ENCODE results near the gene TTLL10. TPM values are rescaled to one million over a fixed set of nuclear protein-coding genes. Genes with fewer than 3 reads are reported as not detected.

The TTLL10 gene
- total and polyA plus RNA-seq, 2 of the 8 experiments (the other 6 are each of a cell fraction or from before 2014, with no cell fraction given), result 1.1 to 1.7 TPM

DNA sequence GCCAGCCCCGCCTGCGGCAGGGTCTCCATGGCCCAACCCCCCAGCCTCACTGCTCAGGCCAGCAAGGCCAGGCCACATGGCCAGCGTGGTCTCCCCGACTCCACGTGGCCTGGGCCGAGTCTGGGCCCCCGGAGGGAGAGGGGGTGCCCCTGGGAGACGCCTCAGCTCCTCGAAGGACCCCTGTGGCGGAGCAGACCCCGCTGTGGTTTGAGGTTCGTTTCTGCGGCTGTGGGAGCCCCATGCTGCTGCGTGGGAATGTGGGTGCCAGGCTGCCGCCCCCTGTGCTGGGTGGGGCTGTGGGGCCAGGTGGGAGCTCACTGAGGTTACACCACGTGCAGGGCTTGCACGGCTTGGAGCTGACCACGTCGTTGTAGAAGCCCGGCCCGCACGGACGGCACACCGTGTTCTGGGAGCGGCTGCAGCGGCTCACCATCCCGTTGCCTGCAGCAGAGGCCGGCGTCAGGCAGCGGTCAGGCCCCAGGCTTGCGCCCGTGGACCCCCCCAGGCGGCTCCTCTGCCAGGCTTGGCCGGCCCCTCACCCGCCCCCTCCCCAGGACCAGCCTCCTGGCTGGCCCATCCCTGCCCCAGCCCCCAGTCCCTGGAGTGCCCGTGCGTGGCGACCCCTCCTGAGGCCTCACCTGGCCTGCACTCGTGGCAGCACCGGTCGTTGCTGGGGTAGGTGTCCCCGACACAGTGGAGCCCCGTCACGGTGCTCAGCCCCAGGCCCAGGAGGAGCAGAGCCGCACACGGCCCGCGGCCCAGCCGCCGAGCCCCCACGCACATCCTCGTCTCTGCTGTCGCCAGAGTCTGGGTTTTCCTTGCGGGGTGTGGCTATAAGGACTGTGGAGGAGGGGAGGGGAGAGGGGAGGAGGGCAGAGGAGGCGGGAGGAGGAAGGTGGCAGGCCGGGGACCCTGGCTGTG lies 39.9 kb downstream of the TTLL10 start, which contains the start of gene TNFRSF4 (continued):
- no peak for TF ChIP-seq RBBP5 (IDR thresholded peaks at IDR 0.05; ENCODE audit: borderline replicate concordance, low read depth, low read length)

Data from H1 (cell line).